Stimulated activated CD8-positive, alpha-beta memory T cell treated with anti-CD3 and anti-CD28 coated beads, Interleukin-15, amount 100 ng/mL, for 4 hours (primary cell): ENCODE results near the gene LAMA1.
"Not testable (repeated sequence)": the region's sequence is repeated elsewhere in the genome, so short reads cannot be mapped to it uniquely, and the experiment has no call there.

Experiments used
- DNase-seq, 2 donors: peaks; one replicate each; pipeline ENCODE4 v3.0.0-alpha.2; 2020; ENCODE audit warnings: low read depth in 2 of 2

Gene LAMA1

DNA sequence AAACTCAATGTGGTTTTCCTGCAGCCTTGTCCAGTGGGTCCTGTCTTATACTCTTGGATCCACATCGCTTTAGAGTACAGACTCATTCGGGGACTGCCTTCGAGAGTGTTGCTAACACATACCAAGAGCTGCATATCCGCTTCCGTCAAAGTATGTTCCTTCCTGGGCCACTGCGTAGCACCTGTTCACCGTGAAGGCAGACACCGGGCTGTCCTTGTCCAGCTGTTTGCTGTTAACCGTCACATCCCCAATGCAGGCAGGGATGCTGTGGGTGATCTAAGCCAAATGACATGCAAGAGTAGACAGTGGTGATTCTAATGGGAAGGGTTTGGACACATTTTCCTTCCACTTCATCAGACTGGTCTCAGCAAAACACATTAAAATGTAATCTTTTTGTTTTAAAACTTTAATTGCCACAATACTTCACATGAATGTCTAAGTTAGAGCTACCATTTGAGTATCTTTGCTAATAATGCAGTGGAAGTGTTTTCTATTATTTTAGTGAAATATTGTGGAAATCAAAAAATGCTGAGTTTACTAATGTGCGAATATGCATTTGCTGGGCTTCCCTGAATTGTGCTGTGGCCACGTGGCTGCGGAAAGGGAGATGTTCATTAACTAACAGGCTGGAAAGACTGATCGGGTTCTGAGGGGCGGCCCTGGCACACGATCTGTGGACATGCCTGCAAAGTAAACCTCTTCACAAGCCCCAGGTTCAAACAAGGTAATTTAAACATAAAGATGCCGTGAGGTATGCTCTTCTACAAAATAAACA is 169.1 kb downstream of the LAMA1 start:
- no peak for DNase-seq

DNA sequence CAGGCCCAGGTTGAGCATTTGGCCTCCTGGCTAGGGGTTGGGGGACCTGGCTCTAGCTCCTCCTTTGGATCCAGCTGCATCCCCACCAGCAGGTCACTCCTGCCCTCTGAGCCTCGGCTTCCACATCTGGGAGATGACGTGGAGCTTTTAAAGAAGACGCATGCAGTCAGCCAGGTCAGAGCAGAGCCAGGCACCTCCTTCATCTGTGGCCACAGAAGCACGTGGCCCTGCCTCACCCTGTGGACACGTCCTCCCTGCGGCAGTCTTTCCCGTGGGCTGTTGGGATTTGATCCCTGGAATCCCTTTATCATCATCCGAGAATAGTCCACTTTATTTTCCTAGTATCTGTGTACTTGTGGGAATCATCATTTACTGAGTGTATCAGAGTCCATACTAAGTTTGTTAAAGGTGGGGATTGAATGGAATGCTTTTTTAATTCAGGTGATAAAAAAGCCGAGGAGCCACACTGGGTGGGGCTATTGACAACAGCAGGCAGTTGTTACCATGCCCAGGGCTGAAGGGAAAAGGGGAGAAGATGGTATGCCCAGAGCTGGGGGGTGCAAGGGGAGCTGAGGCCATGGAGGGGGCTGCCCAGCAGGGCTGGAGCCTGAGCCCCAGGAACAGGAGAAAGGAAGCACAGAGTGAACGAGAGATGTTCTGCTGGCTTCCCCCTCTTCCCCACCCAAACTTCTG is 170.1 kb downstream of the LAMA1 start:
- DNase-seq, result no peak

GRCh38 chr18:6943143-6943542 is 174.5 kb downstream of the LAMA1 start:
- no peak for DNase-seq

GRCh38 chr18:6942742-6943141 is 174.9 kb downstream of the LAMA1 start:
- DNase-seq, result no peak

DNA sequence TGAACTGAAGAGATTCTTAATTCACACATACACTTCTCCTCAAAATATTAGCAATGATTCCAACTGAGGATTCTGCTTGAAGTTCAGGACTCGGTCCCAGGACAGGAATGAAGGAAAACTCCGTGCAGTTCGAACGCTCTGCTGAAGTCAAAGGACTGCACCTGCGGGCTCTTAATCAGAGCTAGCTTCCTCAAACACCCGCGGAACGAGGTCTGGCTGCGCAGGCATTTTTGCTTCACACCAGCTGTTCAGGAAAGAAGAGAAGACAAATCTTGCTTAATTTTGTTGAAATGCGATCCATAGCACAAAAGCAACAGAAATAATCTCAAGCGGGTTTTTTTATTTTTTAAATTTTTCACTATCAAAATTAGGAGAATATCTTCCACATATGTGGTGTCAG is 175.6 kb downstream of the LAMA1 start:
- no peak for DNase-seq

DNA sequence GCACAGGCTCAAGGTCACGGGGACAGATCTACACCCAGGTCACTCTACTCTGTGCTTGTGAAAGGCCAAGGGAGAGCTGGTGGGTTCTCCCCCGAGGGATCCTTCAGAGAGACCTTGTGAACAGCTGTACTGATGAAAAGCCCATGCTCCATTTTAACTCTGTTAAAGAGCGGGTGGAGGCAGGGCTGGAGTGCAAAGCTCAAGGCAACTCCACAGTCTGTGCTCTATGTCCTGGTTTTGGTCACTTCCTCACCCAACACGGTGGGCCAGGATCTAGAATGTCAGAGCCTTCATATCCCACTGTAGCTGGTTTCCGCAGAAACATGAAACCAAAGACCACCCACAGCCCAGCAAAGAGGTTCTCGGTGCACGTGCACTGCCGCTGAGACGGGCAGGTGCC is 177.1 kb downstream of the LAMA1 start:
- DNase-seq, result no peak

GRCh38 chr18:6939972-6940371 is 177.6 kb downstream of the LAMA1 start:
- DNase-seq, result no peak

DNA sequence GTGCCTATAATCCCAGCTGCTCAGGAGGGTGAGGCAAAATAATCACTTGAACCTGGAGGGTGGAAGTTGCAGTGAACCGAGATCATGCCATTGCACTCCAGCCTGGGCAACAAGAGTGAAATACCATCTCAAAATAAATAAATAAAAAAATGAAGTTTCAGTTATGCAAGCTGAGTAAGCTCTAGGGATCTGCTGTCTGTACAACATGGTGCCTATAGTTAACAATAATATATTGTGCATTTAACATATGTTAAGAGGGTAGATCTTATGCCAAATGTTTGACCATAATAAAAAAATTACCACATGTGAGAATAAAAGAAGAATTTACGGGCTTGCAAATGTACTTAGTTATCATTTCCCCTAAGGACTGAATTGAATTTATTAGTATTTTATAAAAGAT is 179.2 kb downstream of the LAMA1 start:
- DNase-seq, result not testable (repeated sequence)

DNA sequence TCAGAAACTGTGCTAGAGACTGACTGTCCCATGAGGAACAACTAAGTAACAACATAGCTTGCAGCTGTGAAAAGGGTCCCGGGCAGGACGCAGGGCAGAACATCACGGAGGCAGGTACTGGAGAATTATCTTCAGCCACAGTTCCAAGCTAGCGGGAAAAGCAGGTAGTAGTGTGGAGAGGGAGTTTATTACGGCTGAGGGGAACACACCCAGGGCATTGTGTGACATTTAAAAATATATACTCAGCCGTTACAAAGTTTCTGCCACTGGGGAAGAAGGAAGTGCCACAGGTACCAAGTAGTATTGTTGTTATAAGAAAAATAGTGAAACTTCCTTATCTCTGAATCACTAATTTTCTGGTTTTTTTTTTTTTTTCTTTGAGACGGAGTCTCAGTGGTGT is 179.6 kb downstream of the LAMA1 start:
- DNase-seq, result no peak

GRCh38 chr18:6934859-6935258 is 182.7 kb downstream of the LAMA1 start:
- DNase-seq, result no peak

DNA sequence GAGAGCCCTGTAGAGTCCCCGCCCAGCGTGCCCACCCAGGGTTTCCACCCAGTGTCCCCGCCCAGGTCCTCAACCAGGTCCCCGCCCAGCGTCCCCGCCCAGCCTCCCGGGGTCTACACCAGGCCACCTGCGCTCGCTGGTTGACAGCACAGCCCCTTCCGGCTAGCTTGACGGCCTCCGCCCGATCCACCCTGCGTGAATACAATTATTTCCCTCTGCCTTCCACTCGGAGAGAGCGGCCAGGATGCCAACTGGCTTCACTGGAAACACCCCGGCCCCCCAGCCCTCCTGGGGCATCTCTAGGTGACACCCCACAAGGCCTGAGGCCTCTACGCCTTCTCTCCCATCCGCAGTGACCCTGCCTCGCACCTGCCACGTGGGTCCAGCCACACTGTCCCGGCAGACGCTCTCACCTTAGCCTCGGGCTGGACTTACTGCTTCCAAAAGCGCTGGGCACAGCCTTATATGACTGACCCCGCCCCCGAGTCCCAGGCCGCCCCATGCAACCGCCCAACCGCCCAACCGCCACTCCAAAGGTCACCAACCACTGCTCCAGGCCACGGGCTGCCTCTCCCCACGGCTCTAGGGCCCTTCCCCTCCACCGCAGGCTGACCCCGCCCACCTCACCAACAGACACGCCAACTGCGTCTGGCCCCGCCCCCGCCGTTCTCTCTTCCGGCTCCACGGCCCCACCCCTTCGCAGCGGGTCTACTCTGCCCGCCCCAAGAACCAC is 188.1 kb downstream of the LAMA1 start:
- no peak for DNase-seq

GRCh38 chr18:6928359-6928758 is 189.2 kb downstream of the LAMA1 start:
- no peak for DNase-seq

DNA sequence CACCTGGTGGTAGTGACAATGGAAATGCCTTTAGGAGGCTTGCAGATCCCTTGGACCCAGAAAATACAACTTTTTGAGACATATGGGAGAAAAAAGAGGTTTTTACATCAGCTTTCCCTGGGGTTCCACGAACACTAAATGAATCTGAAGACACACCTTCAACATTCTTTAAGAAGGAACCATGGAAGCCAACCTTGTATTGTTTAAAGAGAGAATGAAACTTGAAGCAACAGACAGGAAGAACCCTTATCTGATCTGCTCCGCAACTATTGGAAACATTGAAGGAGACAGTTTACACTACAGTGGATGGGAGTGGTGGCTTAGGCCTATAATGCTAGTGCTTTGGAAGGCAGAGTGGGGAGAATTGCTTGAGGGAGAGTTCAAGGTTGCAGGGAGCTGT is 190.4 kb downstream of the LAMA1 start:
- DNase-seq, result no peak

DNA sequence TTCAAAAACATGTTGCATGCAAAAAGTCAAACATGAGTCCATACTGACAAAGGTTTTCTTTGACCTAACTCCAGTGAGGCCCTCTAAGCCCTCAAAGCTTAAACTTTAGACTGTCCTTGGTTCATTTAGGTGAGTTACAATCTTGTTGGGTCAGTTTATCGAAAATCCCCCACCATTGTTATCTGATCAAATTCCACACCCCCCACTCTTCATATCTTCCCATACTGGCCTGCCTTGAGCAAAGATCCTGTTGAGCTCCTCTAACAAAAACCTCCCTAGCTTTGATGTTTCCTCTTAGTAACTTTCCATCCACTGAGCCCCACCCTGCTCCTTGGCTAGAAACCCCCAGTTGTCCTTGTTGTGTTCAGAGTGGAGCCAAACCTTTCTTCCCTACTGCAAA is 194.4 kb downstream of the LAMA1 start:
- DNase-seq, result no peak

- no peak for DNase-seq
Observed at GRCh38 chr18:6921571-6921970, 196.0 kb downstream of the LAMA1 start.

- no peak for DNase-seq
Observed at GRCh38 chr18:6920099-6920955, 197.3 kb downstream of the LAMA1 start.

- DNase-seq, result no peak
Observed at GRCh38 chr18:6917072-6917471, 200.5 kb downstream of the LAMA1 start.

DNA sequence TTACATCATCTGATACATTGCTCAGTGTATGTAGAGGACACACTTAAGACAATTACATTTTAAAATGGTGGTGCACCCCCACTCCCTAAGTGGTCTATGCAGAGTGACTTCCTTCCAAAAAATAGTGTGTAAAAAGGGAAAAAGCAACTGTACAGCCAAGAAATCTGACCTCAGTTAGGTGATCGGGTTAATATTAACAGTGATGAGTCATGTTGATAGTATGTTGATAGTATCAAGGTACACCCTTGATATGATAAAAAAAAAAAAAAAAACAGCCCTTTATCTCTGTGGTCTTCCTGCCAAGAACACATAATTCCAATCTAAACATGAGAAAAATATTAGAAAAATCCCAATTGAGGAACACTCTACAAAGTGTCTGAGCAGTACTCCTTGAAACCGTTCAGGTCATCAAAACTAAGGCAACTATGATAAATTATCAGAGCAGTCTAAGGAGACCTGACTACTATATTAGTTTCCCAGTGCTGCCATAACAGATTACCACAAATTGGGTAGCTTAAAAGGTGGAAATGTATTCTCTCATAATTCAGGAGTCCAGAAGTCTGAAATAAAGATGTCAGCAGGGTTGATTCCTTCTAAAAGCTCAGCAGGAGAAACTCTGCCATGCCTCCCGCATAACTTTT is 216.2 kb downstream of the LAMA1 start:
- DNase-seq, result no peak

DNA sequence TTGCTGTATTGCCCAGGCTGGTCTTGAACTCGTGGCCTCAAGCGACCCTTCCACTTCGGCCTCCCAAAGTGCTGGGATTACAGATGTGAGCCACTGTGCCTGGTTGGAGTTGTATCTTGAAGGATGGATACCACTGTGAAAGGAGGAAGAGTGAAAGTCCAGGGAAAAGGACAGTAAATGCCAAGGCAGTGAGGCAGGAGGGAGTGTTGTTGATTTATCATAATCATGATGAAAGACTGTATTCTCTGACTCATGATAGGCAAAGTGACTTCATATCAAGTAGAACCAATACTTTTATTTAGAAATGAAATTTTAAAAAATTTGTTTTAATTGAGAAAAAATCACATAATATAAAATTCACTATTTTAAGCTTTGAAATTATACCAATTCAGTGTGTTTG is 225.8 kb downstream of the LAMA1 start:
- DNase-seq, result no peak
